HG03064 (cell line): ENCODE measurements around the gene RNF220.
"Not testable (repeated sequence)": the region's sequence is repeated elsewhere in the genome, so short reads cannot be mapped to it uniquely, and the experiment has no call there.

Experiments used
- ATAC-seq: cut with Tn5 transposase; IDR thresholded peaks from one replicate; pipeline ENCODE4 v1.9.1; 2021; ENCODE audit warnings: low read depth; ENCODE audit not compliant: unreplicated experiment

RNF220 gene

GRCh38 chr1:44694863-44695478, 289.9 kb downstream of the RNF220 start:
- no peak for ATAC-seq

GRCh38 chr1:44695671-44696070, 290.6 kb downstream of the RNF220 start:
- ATAC-seq = no peak

- no peak for ATAC-seq
These were observed 291.0 kb downstream of the RNF220 start for GRCh38 chr1:44696101-44696500.

- ATAC-seq = no peak
These were observed 291.8 kb downstream of the RNF220 start for GRCh38 chr1:44696789-44697345.

- ATAC-seq = no peak
These were observed 293.1 kb downstream of the RNF220 start for GRCh38 chr1:44698138-44698537.

GRCh38 chr1:44699375-44699774, 294.3 kb downstream of the RNF220 start:
- ATAC-seq = not testable (repeated sequence)

- ATAC-seq = no peak
These were observed 295.5 kb downstream of the RNF220 start for GRCh38 chr1:44700573-44700972.

GRCh38 chr1:44701141-44701573, 296.1 kb downstream of the RNF220 start:
- no peak for ATAC-seq
